C4-2B (cell line): ENCODE data around the gene EIF1.

ENCODE experiments used
- ZFX ChIP-seq: fragments of 450-650 bp; IDR thresholded peaks from 2 replicates; pipeline ENCODE4 v1.6.1; 2017
- TF ChIP-seq, protein P1 (sequence below): fragments of 450-650 bp; conservative IDR thresholded peaks from 2 replicates; pipeline ENCODE4 v1.5.1; 2017; ENCODE audit warnings: mild to moderate bottlenecking

DNA sequence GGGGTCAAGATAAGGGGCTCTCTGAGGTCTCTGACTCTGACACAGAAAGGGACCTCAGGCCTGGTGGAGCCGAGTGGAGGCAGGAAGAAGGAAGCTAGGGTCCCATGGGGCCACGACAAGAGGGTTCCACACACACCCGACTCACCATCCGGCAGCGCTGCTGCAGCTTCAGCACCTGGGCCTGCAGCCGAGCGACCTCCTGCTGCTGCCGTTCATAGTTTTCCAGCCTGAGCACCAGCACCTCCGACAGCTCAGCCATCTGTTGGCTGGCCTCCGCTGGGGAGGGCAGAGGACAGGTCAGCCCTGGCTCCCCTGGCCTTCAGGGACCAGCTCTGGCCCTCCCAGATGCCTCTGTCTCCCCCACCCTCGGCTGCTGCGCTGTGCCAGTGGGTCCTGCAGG is 39.4 kb downstream of the EIF1 start:
- TF ChIP-seq, protein P1, sequence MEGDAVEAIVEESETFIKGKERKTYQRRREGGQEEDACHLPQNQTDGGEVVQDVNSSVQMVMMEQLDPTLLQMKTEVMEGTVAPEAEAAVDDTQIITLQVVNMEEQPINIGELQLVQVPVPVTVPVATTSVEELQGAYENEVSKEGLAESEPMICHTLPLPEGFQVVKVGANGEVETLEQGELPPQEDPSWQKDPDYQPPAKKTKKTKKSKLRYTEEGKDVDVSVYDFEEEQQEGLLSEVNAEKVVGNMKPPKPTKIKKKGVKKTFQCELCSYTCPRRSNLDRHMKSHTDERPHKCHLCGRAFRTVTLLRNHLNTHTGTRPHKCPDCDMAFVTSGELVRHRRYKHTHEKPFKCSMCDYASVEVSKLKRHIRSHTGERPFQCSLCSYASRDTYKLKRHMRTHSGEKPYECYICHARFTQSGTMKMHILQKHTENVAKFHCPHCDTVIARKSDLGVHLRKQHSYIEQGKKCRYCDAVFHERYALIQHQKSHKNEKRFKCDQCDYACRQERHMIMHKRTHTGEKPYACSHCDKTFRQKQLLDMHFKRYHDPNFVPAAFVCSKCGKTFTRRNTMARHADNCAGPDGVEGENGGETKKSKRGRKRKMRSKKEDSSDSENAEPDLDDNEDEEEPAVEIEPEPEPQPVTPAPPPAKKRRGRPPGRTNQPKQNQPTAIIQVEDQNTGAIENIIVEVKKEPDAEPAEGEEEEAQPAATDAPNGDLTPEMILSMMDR = no peak
- no peak for TF ChIP-seq ZFX
